Activated T-helper 2 cell treated with anti-CD3 and anti-CD28 coated beads, Interferon-gamma antibody, Interleukin-2, Interleukin-4, amounts not matched to agents 10 μg/mL and 5 μg/mL and 100 μg/mL, durations not matched to agents 14 hours and 24 hours and 36 hours (primary cell): Measurements from ENCODE around the gene ZNF670. TPM values are rescaled to one million over a fixed set of nuclear protein-coding genes. Genes with fewer than 3 reads are reported as not detected.

Experiments used
- DNase-seq: peaks from one replicate; pipeline ENCODE4 v3.0.0; 2021; ENCODE audit warnings: low spot score
- H3K27ac Mint-ChIP-seq: one replicate; pipeline ENCODE4 v1.8.0; 2021; ENCODE audit warnings: mixed read lengths
- H3K27me3 Mint-ChIP-seq: one replicate; pipeline ENCODE4 v1.8.0; 2021; ENCODE audit warnings: low read depth, mixed read lengths
- H3K36me3 Mint-ChIP-seq: one replicate; pipeline ENCODE4 v1.8.0; 2021; ENCODE audit warnings: low read depth, mixed read lengths
- H3K4me1 Mint-ChIP-seq: one replicate; pipeline ENCODE4 v1.8.0; 2021; ENCODE audit warnings: low read depth, mixed read lengths
- H3K4me3 Mint-ChIP-seq: one replicate; pipeline ENCODE4 v1.8.0; 2021; ENCODE audit warnings: low read depth, mild to moderate bottlenecking, moderate library complexity, mixed read lengths
- H3K9me3 Mint-ChIP-seq: one replicate; pipeline ENCODE4 v1.8.0; 2021; ENCODE audit warnings: mixed read lengths
- intact Hi-C: fragments of 100-400 bp; cut with micrococcal nuclease; formaldehyde crosslinking; loops from one replicate; pipeline ENCODE4 v1.15.1; 2023
- total RNA-seq: library from RNA; stranded (reverse); gene quantifications from 2 replicates; pipeline ENCODE4 v1.2.3, GENCODE V29; 2022

The ZNF670 gene
- total RNA-seq, 1 donor from 2014 or later = 2.3 TPM

- no peak overlapping the region for H3K4me3 Mint-ChIP-seq
Observed at GRCh38 chr1:247113094-247113497, 34.5 kb upstream of the ZNF670 start.

GRCh38 chr1:247112479-247112781 lies 33.8 kb upstream of the ZNF670 start:
- Mint-ChIP-seq H3K27ac (no peak overlapping the region), H3K4me3 (peak overlapping the region; percentile 33), H3K4me1 (peaks cover 5% of the 10 kb centered on the region), H3K9me3 (peaks cover 22% of the 10 kb centered on the region), H3K36me3 (peaks cover 6% of the 10 kb centered on the region), H3K27me3 (peaks cover 43% of the 10 kb centered on the region)
- intact Hi-C loops = no loop called here
- no peak for DNase-seq

More at GRCh38 chr1:247113094-247113497, 34.5 kb upstream of the ZNF670 start:
- intact Hi-C loops = no loop called here
- Mint-ChIP-seq H3K27me3 (peaks cover 37% of the 10 kb centered on the region), H3K36me3 (peaks cover 3% of the 10 kb centered on the region), H3K27ac (no peak overlapping the region), H3K9me3 (peaks cover 15% of the 10 kb centered on the region), H3K4me1 (peaks cover 5% of the 10 kb centered on the region)
- DNase-seq = no peak

GRCh38 chr1:247111700-247112478 lies 33.3 kb upstream of the ZNF670 start:
- DNase-seq = no peak
- Mint-ChIP-seq H3K4me3 (no peak overlapping the region), H3K27ac (no peak overlapping the region), H3K4me1 (peaks cover 5% of the 10 kb centered on the region), H3K27me3 (peaks cover 48% of the 10 kb centered on the region), H3K9me3 (peaks cover 26% of the 10 kb centered on the region), H3K36me3 (peaks cover 6% of the 10 kb centered on the region)
- intact Hi-C loops = no loop called here

- intact Hi-C loops = no loop called here
- peaks cover 5% of the 10 kb centered on the region for H3K4me1 Mint-ChIP-seq
- no peak overlapping the region for H3K27ac Mint-ChIP-seq
- no peak for DNase-seq
- peak overlapping the region; percentile 85 for H3K4me3 Mint-ChIP-seq
- peaks cover 6% of the 10 kb centered on the region for H3K36me3 Mint-ChIP-seq
- H3K27me3 Mint-ChIP-seq = peaks cover 49% of the 10 kb centered on the region
- peaks cover 26% of the 10 kb centered on the region for H3K9me3 Mint-ChIP-seq
Observed at GRCh38 chr1:247111259-247111699, 32.7 kb upstream of the ZNF670 start.

GRCh38 chr1:247110627-247111258 lies 32.1 kb upstream of the ZNF670 start:
- Mint-ChIP-seq H3K9me3 (peaks cover 31% of the 10 kb centered on the region), H3K27me3 (peaks cover 52% of the 10 kb centered on the region), H3K36me3 (peaks cover 6% of the 10 kb centered on the region), H3K4me3 (peak overlapping the region; percentile 85), H3K27ac (no peak overlapping the region), H3K4me1 (peaks cover 5% of the 10 kb centered on the region)
- intact Hi-C loops = no loop called here
- no peak for DNase-seq

- DNase-seq = no peak
- Mint-ChIP-seq H3K9me3 (peaks cover 46% of the 10 kb centered on the region), H3K36me3 (peaks cover 24% of the 10 kb centered on the region), H3K27me3 (peaks cover 44% of the 10 kb centered on the region), H3K4me1 (peaks cover 7% of the 10 kb centered on the region), H3K4me3 (no peak overlapping the region), H3K27ac (no peak overlapping the region)
- intact Hi-C loops = loop anchor here (10.0 kb wide), 1 partner anchor 227 kb away; the partner anchor contains the start of gene ZNF496
Observed at GRCh38 chr1:247107694-247108093, 29.1 kb upstream of the ZNF670 start.

- DNase-seq = no peak
- H3K4me3 Mint-ChIP-seq = no peak overlapping the region
- peaks cover 60% of the 10 kb centered on the region for H3K9me3 Mint-ChIP-seq
- H3K27me3 Mint-ChIP-seq = peaks cover 41% of the 10 kb centered on the region
- intact Hi-C loops = loop anchor here (2.0 to 10.0 kb wide), 2 partner anchors 105 to 229 kb away; partner anchors contain the start of gene ZNF496
- H3K4me1 Mint-ChIP-seq = peaks cover 10% of the 10 kb centered on the region
- peaks cover 40% of the 10 kb centered on the region for H3K36me3 Mint-ChIP-seq
- no peak overlapping the region for H3K27ac Mint-ChIP-seq
Observed at GRCh38 chr1:247105966-247106365, 27.4 kb upstream of the ZNF670 start.

GRCh38 chr1:247104965-247105364 lies 26.4 kb upstream of the ZNF670 start:
- Mint-ChIP-seq H3K4me3 (no peak overlapping the region), H3K9me3 (peaks cover 69% of the 10 kb centered on the region)
- DNase-seq = no peak

GRCh38 chr1:247103859-247104591 lies 25.4 kb upstream of the ZNF670 start, which contains the start of gene ZNF669:
TSS of gene ZNF669 (minus strand) at chr1:247104356. CDS start at chr1:247104199, 157 bp downstream.
- Mint-ChIP-seq H3K4me3 (peak within 1 kb of the TSS; percentile 91), H3K36me3 (peaks cover 56% of the 10 kb centered on the region), H3K9me3 (peaks cover 62% of the 10 kb centered on the region), H3K27ac (peak within 1 kb of the TSS; percentile 82), H3K4me1 (peaks cover 5% of the 10 kb centered on the region), H3K27me3 (peaks cover 29% of the 10 kb centered on the region)
- intact Hi-C loops = loop anchor here (1.0 to 10.0 kb wide), 4 partner anchors 26 to 231 kb away; partner anchors contain the start of genes AHCTF1, ZNF496 and ZNF670
- peak; percentile 88 for DNase-seq

More at GRCh38 chr1:247104965-247105364, 26.4 kb upstream of the ZNF670 start:
- peaks cover 47% of the 10 kb centered on the region for H3K36me3 Mint-ChIP-seq
- H3K27me3 Mint-ChIP-seq = peaks cover 37% of the 10 kb centered on the region
- peaks cover 5% of the 10 kb centered on the region for H3K4me1 Mint-ChIP-seq
- no peak overlapping the region for H3K27ac Mint-ChIP-seq
- intact Hi-C loops = loop anchor here (1.0 to 10.0 kb wide), 4 partner anchors 27 to 230 kb away; partner anchors contain the start of genes AHCTF1, ZNF496 and ZNF670

GRCh38 chr1:247102381-247102780 lies 23.8 kb upstream of the ZNF670 start:
- peaks cover 60% of the 10 kb centered on the region for H3K9me3 Mint-ChIP-seq
- H3K4me1 Mint-ChIP-seq = peaks cover 5% of the 10 kb centered on the region
- peaks cover 67% of the 10 kb centered on the region for H3K36me3 Mint-ChIP-seq
- no peak overlapping the region for H3K27ac Mint-ChIP-seq
- DNase-seq = no peak
- intact Hi-C loops = loop anchor here (5.0 to 10.0 kb wide), 2 partner anchors 170 to 232 kb away; partner anchors contain the start of genes AHCTF1 and ZNF496
- H3K4me3 Mint-ChIP-seq = peak overlapping the region; percentile 47
- H3K27me3 Mint-ChIP-seq = peaks cover 14% of the 10 kb centered on the region

GRCh38 chr1:247100676-247101279 lies 22.2 kb upstream of the ZNF670 start:
- Mint-ChIP-seq H3K4me1 (peaks cover 5% of the 10 kb centered on the region), H3K27me3 (peaks cover 4% of the 10 kb centered on the region), H3K4me3 (no peak overlapping the region), H3K36me3 (peaks cover 83% of the 10 kb centered on the region), H3K27ac (no peak overlapping the region), H3K9me3 (peaks cover 67% of the 10 kb centered on the region)
- intact Hi-C loops = loop anchor here (5.0 to 10.0 kb wide), 2 partner anchors 168 to 234 kb away; partner anchors contain the start of genes AHCTF1 and ZNF496
- DNase-seq = no peak

- peaks cover 52% of the 10 kb centered on the region for H3K9me3 Mint-ChIP-seq
- intact Hi-C loops = no loop called here
- no peaks in the 10 kb centered on the region for H3K27me3 Mint-ChIP-seq
- peaks cover 61% of the 10 kb centered on the region for H3K36me3 Mint-ChIP-seq
- DNase-seq = no peak
- H3K4me1 Mint-ChIP-seq = no peaks in the 10 kb centered on the region
- no peak overlapping the region for H3K27ac Mint-ChIP-seq
- H3K4me3 Mint-ChIP-seq = no peak overlapping the region
Observed at GRCh38 chr1:247096958-247097357, 18.3 kb upstream of the ZNF670 start.
